ENCODE measurements around the gene TAF3.

- TF ChIP-seq SUZ12 (IDR thresholded peaks at IDR 0.05; ENCODE audit: extremely low read depth, insufficient read depth, insufficient read length) (no peak), YY1 (IDR thresholded peaks at IDR 0.05; ENCODE audit: insufficient read depth, insufficient read length) (no peak)
Measured at GRCh38 chr10:7913126-7913872, 95.0 kb downstream of the TAF3 start.

Data from NT2/D1 (cell line).